NCI-H2171 (cell line): ENCODE measurements around the gene CEP126.
A peak's percentile ranks its signal among the peaks of the same experiment; 100 is the strongest.

ENCODE experiments used
- DNase-seq: peaks from one replicate; lab custom pipeline; 2025; lab: John Stamatoyannopoulos, UW

CEP126 gene

GRCh38 chr11:101914738-101915426, at the start of gene CEP126:
Gene CEP126 (plus strand): TSS chr11:101915010. CDS start chr11:101915285, 275 bp downstream.
- DNase-seq: peak; percentile 89

- DNase-seq: no peak
Observed at GRCh38 chr11:101866619-101867491, 48.0 kb upstream of the CEP126 start.

DNA sequence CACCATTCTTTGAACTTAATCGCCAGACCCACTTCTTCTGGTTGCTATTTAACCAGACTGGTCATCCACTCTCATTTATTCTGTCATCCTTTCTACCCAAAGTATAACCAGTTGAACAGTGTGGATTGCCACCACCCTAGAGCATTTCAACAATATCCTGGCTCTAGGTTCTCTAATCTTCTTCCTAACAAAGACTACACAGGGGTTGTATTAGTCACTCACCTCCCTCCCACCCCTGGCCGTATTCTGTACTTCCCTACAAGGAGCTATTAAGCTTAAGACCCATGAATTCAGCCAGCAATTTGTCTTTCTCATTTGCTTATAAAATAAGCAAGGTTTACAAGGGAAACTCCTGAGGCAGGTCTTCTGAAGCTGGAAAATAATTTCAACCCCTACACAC, 46.9 kb upstream of the CEP126 start:
- DNase-seq: no peak

- DNase-seq: no peak
Observed at GRCh38 chr11:101870510-101870909, 44.3 kb upstream of the CEP126 start.

DNA sequence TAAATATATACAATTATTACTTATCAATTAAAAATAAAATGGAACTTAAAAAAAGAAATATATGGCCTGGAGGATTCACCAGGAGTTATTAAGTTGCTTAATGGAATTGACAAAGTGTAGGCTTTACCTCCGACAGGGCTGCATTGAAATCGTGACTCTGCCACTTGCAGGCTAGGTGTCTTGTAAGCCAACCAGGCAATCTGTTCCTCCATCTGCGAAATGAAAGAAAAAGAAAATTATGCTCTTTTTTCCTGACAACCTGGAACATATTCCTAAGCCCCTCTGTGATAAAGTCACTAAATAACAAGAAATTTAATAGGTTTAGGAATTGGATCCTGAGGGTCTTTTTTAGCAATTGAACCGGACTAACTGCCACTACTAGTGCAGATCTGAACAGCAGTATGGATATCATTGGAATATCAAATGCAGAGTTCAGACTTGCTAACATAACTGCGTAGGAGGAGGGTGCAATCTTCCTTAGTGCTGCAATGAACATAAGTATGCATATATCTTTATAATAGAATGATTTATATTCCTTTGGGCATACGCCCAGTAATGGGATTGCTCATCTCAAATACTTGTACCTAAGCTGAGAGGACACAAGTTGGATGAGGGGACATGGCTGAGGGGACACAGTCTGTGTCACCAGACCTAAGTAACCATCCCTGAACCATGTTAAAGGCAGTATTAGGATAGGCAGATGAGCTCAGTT, 42.5 kb upstream of the CEP126 start:
- DNase-seq: no peak

DNA sequence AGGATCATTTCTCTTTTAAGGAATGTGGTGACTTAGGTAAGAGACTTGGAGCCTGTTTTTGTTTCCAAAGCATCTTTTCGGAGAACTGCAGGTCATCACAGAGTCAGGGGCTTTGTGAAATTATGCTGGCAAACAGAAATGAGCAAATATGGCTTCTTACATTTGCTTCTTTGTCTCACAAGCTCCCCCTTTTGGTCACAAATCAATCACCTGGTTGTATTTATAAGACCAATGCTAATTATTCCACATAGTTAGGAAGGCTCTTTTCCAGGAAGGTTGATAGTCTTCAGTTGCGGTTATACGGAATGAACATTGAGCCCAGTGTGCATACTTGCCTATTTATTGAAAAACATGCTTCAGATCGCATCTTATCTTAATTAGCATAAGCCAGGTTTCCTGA, 34.6 kb upstream of the CEP126 start:
- peak; percentile 5 for DNase-seq

- DNase-seq: no peak
Observed at GRCh38 chr11:101881586-101881985, 33.2 kb upstream of the CEP126 start.

- no peak for DNase-seq
Observed at GRCh38 chr11:101885631-101886030, 29.2 kb upstream of the CEP126 start.

DNA sequence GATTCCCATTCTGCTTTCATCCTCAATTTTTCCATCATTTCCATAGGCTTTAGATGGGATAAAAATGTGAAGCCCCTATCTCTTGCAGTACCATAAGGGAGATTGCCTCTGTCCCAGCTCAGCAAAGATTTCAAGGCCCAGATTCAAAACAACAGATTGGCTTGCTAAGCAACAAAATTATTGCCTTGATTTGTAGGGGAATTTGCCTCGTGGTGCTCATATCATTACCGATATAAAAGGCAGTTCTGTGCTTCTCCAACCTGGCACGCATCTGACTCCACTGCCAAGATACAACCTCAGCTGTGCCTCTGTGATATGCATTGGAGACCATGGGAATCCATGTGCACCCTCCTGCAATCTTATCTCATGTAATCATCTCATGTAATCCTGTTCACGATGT, 25.0 kb upstream of the CEP126 start:
- DNase-seq: no peak

GRCh38 chr11:101894505-101894904, 20.3 kb upstream of the CEP126 start:
- no peak for DNase-seq

- no peak for DNase-seq
Observed at GRCh38 chr11:101907815-101908214, 7.0 kb upstream of the CEP126 start.

DNA sequence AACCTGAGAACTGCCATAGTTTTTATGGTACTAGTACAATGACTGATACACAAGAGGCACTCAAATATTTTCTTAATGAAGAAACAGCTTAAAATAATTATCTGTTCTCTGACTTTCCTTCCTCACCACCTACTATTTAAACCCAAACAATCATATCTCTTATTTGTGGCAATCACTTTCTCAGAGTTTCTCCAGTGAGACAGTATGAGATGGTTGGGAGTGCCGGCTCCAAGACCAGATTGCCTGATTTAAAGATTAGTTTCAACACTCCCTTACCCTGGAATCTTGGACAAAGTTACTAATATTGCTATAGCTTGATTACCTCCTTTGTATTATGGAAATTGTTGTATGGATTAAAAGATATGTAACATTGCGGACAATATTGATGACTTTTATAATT, 5.7 kb upstream of the CEP126 start:
- no peak for DNase-seq

DNA sequence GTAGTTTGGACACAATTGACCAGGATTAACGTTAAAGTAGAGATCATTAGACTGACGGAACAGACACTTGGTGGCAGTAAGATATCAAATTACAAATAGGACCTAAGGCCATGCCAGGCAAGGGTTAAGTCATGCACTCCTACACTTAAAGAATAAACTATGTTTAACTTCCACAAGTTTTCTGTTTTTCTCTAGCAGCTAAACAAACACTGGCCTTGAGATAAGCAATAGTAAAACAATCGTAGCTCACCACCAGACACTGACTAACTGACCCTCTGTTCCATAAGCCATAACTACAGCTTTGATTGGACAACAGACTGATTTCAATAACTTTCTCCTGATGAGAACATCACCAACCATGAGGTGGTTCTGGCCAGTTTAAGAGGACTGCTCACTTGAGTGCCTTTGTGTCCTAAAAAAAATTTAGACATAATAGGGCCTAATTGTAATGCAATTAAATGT, 2.0 kb upstream of the CEP126 start:
- no peak for DNase-seq

DNA sequence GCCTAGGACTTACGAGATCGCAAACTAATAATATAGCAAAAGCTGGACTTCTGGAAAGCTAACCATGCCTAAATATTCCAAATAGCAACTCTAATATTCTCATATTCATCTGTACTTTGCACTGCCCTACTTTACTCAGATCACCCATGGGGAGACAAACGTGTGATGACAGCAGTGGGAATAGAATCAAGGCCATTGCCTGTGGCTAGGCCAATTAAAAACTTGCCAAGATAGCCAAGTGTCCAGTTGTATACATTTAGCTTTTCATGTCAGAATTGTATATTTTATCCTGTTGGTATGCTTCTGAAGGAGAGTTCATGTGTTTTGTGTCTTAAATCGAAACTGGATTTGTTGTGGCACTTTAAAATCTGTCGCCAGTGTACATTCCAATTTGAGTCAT, 1.2 kb upstream of the CEP126 start:
- DNase-seq: no peak

- no peak for DNase-seq
Observed at GRCh38 chr11:101914341-101914737, 471 bp upstream of the CEP126 start.

- DNase-seq: no peak
Observed at GRCh38 chr11:101915791-101916291, 1.0 kb downstream of the CEP126 start.

- DNase-seq: no peak
Observed at GRCh38 chr11:101916422-101916821, 1.6 kb downstream of the CEP126 start, which contains the start of gene ANGPTL5. Gene ANGPTL5 (minus strand): TSS chr11:101916522. CDS start chr11:101907909, 8,613 bp downstream.

GRCh38 chr11:101917226-101917625, 2.4 kb downstream of the CEP126 start:
- DNase-seq: no peak

- DNase-seq: no peak
Observed at GRCh38 chr11:101920992-101921391, 6.2 kb downstream of the CEP126 start.

DNA sequence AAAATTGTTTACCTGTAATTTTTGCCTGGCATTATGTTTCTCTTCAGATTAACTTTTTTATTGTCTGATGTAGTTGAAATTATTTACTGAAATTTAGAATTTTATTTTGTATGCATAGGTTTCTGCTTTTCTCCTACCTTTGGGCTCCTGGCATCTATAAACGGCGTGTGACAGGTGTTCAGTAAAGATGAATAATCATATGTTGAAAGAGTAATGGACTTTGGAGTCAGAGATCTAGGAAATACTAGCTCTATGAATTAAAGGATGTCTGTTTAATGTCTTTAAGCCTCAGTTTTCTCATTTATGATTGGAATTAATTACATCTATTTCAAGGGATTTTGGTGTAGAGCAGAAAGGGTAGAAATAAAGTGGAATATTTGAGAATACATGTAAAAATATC, 8.7 kb downstream of the CEP126 start:
- DNase-seq: no peak

DNA sequence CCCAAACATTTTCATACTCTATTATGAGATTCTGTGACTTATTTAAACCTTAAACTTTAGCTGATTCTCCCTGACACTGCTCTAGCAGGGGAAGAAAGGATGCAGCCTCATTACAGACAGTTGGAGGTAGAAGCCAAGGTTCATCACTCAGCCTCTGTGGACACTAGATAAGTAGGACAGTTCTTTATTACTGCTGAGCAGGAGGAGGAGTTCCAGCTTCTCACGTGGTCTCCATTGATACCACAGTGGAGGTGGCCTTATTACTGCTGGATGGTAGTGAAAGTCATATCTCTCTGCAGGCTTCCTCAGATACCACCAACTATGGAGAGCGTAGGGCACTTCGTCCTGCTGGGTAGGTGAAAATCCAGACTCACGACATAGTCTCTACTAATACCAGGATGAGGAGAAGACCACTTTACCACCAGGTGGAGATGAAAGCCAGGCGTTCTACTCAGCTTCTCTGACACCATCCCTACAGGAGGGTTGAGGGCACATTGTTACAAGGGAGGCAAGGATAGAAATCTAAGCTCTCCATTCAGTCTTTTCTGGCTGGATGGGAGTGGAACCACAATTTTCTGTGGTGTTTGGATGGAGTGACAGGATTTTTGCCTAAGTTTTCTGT, 14.6 kb downstream of the CEP126 start:
- DNase-seq: no peak

DNA sequence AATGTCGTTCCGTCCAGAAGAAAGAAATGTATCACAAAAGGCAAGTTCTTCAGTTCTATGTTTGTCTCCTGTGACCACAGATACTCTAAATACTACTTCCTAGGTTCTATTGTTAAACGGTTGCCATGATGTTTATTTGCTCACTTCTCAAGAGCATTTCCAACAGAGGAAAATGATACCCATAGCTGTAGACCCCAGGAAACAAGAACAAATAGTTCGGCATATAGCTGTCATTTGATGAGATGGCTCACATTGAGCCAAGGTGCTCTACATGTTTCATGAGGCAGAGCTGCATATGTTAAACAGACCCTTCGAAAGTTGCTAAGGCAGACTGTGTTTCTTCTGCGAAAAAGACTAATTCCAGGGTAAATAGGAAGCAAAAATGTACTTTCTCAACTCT, 16.9 kb downstream of the CEP126 start:
- DNase-seq: no peak
